Left ventricle myocardium inferior (tissue), 1 donor: ENCODE results near the gene OAT. TPM values are rescaled to one million over a fixed set of nuclear protein-coding genes. Genes with fewer than 3 reads are reported as not detected.

Experiments
- DNase-seq: peaks from one replicate; pipeline ENCODE4 v3.0.0-alpha.2; 2020
- H3K27ac ChIP-seq: fragments of 200-600 bp; replicated peaks from 2 replicates; pipeline ENCODE4 v1.8.0; 2021
- H3K27me3 ChIP-seq: fragments of 200-600 bp; 2 replicates; pipeline ENCODE4 v1.8.0; 2021; ENCODE audit warnings: low read depth
- H3K36me3 ChIP-seq: fragments of 200-600 bp; 2 replicates; pipeline ENCODE4 v1.8.0; 2021
- H3K4me1 ChIP-seq: fragments of 200-600 bp; 2 replicates; pipeline ENCODE4 v1.8.0; 2021
- H3K4me3 ChIP-seq: fragments of 200-600 bp; 2 replicates; pipeline ENCODE4 v1.8.0; 2021; ENCODE audit warnings: mild to moderate bottlenecking, moderate library complexity
- H3K9me3 ChIP-seq: fragments of 200-600 bp; replicated peaks from 2 replicates; pipeline ENCODE4 v1.8.0; 2021
- intact Hi-C: fragments of 100-400 bp; cut with micrococcal nuclease; formaldehyde crosslinking; loops from one replicate; pipeline ENCODE4 v1.11.0; 2022
- total RNA-seq: library from RNA; stranded (reverse); fragmentation: NEBNext Ultra II Directional; extraction: Animal tissue kit (Norgen Biotek cat#: 25700); gene quantifications from one replicate; pipeline ENCODE4 v1.2.1, GENCODE V29; 2021
- TF ChIP-seq, protein P1 (sequence below): fragments of 200-600 bp; IDR thresholded peaks from 2 replicates; pipeline ENCODE4 v1.8.0; 2021; ENCODE audit warnings: antibody characterized with exemption, mild to moderate bottlenecking, borderline replicate concordance
- donor health status: DM: no; HTN: yes; CAD: no; lungs with severe emphysema.

Gene OAT
- total RNA-seq, 1 donor from 2014 or later, result 24.3 TPM

DNA sequence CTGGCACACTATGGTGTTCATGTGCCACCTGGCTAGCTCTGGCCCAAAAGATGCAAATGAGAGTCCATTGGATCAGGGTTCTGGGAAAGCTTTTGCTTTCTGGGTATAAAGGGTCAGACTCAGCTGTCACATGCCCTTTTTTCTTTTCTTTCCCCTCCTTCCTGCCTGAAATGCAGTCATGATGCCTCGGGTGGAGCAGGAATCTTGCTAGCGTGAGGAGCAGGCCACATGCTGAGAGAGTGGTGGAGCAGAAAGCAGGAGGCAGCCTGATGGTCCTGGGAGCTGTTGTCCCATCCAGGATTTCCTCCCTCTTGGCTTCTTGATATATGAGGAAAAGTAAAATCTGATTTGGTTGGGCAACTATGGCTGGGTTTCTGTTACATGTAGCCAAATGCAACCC is 40.2 kb upstream of the OAT start:
- DNase-seq, result no peak
- Histone ChIP-seq H3K27me3 (peaks cover 30% of the 10 kb centered on the region), H3K36me3 (no peaks in the 10 kb centered on the region), H3K4me1 (peaks cover 8% of the 10 kb centered on the region), H3K27ac (no peak overlapping the region), H3K9me3 (no peaks in the 10 kb centered on the region), H3K4me3 (no peak overlapping the region)
- intact Hi-C loops, result no loop called here
- TF ChIP-seq, protein P1, sequence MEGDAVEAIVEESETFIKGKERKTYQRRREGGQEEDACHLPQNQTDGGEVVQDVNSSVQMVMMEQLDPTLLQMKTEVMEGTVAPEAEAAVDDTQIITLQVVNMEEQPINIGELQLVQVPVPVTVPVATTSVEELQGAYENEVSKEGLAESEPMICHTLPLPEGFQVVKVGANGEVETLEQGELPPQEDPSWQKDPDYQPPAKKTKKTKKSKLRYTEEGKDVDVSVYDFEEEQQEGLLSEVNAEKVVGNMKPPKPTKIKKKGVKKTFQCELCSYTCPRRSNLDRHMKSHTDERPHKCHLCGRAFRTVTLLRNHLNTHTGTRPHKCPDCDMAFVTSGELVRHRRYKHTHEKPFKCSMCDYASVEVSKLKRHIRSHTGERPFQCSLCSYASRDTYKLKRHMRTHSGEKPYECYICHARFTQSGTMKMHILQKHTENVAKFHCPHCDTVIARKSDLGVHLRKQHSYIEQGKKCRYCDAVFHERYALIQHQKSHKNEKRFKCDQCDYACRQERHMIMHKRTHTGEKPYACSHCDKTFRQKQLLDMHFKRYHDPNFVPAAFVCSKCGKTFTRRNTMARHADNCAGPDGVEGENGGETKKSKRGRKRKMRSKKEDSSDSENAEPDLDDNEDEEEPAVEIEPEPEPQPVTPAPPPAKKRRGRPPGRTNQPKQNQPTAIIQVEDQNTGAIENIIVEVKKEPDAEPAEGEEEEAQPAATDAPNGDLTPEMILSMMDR, result no peak

DNA sequence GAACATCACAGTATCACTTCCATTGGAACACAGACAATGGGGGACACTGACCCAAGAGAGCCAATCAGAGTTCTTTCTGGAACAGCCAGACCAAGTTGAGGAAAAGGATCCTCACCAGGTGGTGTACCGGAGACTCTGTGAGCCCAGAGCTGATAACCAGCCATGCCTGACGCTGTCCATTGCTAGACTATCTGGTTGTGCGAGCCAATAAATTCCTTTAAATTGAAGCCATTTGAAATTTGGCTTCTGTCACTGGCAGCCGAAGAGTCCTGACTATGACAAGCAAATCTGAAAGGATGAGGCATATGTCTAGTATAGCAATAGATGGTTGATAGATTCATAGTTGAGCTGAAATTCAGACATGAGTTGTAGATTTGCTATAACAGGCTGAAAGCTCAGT is 39.8 kb upstream of the OAT start:
- no peak for DNase-seq
- no peaks in the 10 kb centered on the region for H3K36me3 ChIP-seq
- H3K4me1 ChIP-seq, result peaks cover 8% of the 10 kb centered on the region
- H3K9me3 ChIP-seq, result no peaks in the 10 kb centered on the region
- TF ChIP-seq, protein P1, result no peak
- intact Hi-C loops, result no loop called here
- no peak overlapping the region for H3K27ac ChIP-seq
- H3K27me3 ChIP-seq, result peaks cover 34% of the 10 kb centered on the region
- H3K4me3 ChIP-seq, result no peak overlapping the region

DNA sequence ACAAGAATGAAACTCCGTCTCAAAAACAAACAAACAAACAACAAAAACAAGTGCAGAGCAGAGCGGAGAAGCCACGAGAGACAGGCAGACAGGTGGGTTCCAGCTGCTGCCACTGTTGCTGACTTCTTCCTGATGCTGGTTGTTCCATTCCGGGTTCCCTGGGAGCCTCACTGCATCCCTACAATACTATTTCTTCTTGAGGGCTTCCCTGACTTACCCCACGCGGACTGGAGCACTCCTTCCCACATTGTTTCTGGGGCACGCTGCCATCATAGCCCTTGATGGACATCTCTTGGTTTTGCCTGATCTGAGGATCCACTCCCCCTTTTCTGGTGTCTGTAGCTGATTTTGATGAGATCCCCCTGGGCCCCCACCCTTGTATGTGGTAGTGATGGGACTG is 36.7 kb upstream of the OAT start:
- Histone ChIP-seq H3K36me3 (no peaks in the 10 kb centered on the region), H3K27me3 (peaks cover 64% of the 10 kb centered on the region)
- TF ChIP-seq, protein P1, result no peak

DNA sequence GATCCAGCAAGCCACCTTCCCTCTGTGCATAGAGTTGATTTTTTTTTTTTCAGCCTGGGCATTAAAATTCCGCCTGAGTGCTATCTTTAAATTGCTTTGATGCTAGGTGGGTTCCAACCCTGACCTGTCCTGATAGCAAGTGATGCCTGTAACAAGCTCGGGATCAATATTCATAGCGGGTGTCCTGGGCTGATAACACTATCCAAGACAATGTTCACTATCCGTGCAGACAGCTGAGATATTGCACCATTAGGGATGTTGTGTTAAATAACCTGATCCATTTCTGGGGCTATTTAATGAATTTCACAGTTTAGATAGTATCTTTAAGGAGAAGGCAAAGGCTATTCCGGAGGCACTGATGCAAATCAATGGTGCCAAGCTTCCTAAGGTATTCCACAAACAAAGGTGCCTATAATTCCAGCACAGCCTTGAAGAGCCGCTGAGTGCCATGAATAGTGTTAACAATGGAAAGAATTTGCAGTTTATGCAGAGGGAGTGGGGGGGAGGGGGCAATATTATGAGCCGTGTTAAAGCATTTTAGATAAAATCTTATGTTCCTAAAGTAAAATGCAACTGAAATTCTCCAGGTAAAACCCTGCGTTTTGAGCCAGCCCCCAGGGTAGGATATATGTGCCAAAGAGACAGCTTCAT is 35.4 kb upstream of the OAT start:
- Histone ChIP-seq H3K27ac (no peak overlapping the region), H3K4me1 (peaks cover 12% of the 10 kb centered on the region), H3K9me3 (no peaks in the 10 kb centered on the region), H3K27me3 (peaks cover 78% of the 10 kb centered on the region), H3K36me3 (no peaks in the 10 kb centered on the region), H3K4me3 (no peak overlapping the region)
- TF ChIP-seq, protein P1, result no peak
- DNase-seq, result no peak
- intact Hi-C loops, result no loop called here

More for the DNA sequence above, 36.7 kb upstream of the OAT start:
- intact Hi-C loops, result no loop called here
- H3K9me3 ChIP-seq, result no peaks in the 10 kb centered on the region
- H3K4me1 ChIP-seq, result no peaks in the 10 kb centered on the region
- DNase-seq, result no peak
- H3K27ac ChIP-seq, result no peak overlapping the region
- H3K4me3 ChIP-seq, result no peak overlapping the region

DNA sequence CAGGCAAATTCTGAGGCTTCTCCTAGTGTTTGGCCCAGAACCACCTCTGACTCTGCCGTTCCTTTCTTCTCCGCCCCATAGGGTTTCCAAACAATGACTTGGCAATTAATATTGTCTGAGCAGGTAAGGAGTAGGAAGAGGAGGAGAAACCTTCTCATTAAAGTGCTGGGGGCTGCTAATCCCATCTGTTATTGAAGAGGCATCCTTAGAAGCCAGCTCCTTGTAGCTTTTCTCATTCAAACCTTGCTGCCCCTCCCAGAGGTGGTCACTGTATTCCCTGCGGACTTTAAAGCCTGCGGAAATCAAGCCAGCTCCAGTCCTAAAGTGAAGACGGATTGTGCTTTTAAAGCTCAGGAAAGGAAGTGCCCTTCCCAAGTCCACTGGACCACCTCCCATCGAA is 32.6 kb upstream of the OAT start:
- intact Hi-C loops, result no loop called here
- Histone ChIP-seq H3K4me3 (no peak overlapping the region), H3K9me3 (no peaks in the 10 kb centered on the region), H3K27ac (no peak overlapping the region), H3K4me1 (peaks cover 32% of the 10 kb centered on the region), H3K27me3 (peaks cover 100% of the 10 kb centered on the region), H3K36me3 (no peaks in the 10 kb centered on the region)
- DNase-seq, result no peak
- TF ChIP-seq, protein P1, result no peak
